GM12872 (cell line): ENCODE measurements around the gene SLC35G2.

Source experiments
- TF ChIP-seq, protein P1 (sequence below): IDR thresholded peaks from 3 replicates; pipeline ENCODE4 v1.5.1; 2011; ENCODE audit warnings: low read depth, mild to moderate bottlenecking, low read length, moderate library complexity; ENCODE audit not compliant: insufficient read depth

Gene SLC35G2

GRCh38 chr3:136789976-136790375, 28.9 kb upstream of the SLC35G2 start:
- TF ChIP-seq, protein P1, sequence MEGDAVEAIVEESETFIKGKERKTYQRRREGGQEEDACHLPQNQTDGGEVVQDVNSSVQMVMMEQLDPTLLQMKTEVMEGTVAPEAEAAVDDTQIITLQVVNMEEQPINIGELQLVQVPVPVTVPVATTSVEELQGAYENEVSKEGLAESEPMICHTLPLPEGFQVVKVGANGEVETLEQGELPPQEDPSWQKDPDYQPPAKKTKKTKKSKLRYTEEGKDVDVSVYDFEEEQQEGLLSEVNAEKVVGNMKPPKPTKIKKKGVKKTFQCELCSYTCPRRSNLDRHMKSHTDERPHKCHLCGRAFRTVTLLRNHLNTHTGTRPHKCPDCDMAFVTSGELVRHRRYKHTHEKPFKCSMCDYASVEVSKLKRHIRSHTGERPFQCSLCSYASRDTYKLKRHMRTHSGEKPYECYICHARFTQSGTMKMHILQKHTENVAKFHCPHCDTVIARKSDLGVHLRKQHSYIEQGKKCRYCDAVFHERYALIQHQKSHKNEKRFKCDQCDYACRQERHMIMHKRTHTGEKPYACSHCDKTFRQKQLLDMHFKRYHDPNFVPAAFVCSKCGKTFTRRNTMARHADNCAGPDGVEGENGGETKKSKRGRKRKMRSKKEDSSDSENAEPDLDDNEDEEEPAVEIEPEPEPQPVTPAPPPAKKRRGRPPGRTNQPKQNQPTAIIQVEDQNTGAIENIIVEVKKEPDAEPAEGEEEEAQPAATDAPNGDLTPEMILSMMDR: no peak

DNA sequence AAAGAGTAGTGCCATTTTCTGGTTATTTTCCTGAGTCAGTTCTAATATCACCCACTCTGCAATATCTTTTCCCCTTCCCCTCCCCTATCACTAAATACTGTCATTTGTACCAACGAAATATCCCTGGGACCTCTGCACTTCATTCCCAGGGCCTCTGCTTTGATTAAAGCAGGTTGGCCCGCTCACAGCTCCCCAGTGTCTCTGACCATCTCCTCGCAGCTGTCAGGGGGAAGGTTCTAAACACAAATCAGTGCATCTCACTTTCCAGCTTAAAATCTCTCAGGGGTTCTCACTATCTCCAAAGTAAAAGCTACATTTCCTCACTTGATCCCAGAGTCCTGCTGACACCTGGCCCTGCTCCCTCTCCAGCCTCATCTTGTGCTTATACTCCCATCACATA, 28.1 kb upstream of the SLC35G2 start:
- TF ChIP-seq, protein P1: no peak

GRCh38 chr3:136792556-136793330, 26.2 kb upstream of the SLC35G2 start:
- TF ChIP-seq, protein P1: no peak

DNA sequence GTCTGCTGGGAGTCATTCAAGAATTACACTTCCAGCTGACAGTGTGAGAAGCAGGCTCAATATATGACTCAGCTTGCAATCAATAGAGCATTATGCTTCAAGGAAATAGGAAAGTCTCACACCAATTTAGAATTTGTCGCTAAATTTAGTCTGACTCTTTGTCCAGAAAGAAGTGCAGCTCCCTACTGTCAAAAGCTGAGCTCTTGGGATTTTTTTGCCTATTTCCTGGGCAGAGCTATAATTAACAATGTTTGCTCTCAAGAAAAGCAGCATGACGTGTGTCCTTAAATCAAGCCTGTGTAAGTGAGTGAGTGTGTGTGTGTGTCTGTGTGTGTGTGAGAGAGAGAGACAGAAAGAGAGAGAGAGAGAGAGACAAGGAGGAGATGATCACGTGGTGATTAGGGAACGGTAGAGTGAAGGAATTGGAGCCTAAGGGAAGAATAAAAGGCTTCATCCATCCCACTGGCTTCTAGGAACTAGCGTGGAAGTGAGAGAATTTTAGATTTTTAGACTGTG, 16.4 kb upstream of the SLC35G2 start:
- TF ChIP-seq, protein P1: no peak

GRCh38 chr3:136804141-136804540, 14.8 kb upstream of the SLC35G2 start:
- TF ChIP-seq, protein P1: no peak

DNA sequence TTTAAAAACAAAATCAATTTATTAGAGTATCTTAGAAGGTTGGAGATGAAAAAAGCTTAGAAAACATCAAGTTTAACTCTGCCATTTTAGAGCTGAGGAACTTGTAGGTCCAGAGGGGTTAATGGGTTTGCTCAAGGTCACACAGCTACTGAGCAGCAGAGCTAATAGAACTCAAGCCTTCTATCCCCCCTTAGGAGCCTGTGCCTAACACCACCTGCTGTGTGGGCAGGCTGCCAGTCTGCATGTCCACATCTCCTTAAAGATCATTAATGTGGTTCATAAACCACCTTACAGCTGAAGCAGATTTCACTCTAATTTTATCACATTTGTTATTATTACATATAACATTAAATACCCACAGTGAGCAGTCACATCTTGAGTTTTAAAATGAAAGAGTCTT, 14.1 kb upstream of the SLC35G2 start:
- TF ChIP-seq, protein P1: no peak

DNA sequence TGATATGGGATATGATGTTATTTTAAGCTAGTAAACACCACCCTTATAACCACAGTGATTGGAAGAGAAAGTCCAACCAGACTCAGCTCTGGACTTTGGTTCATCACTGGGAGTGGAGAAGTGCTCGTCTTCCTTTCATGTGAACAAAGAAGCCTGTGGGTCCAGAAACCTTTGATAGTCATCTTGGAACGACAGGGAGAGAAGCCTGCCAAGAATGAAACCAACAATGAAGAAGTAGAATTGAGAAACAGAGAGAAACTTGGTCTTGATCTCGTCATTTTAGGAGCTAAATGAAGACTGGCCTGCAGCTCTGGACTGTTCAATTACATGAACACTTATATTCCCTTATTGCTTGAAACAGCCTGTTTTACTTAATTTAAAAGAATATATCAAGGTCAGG, 13.1 kb upstream of the SLC35G2 start:
- TF ChIP-seq, protein P1: no peak
